HG03025 (cell line): ENCODE measurements around the gene EPHA2.

Experiments
- ATAC-seq: cut with Tn5 transposase; IDR thresholded peaks from one replicate; pipeline ENCODE4 v1.9.1; 2021; ENCODE audit warnings: mild to moderate bottlenecking, moderate library complexity; ENCODE audit not compliant: unreplicated experiment, low FRiP score

Gene EPHA2

GRCh38 chr1:16140068-16140596, 15.7 kb downstream of the EPHA2 start:
- no peak for ATAC-seq

DNA sequence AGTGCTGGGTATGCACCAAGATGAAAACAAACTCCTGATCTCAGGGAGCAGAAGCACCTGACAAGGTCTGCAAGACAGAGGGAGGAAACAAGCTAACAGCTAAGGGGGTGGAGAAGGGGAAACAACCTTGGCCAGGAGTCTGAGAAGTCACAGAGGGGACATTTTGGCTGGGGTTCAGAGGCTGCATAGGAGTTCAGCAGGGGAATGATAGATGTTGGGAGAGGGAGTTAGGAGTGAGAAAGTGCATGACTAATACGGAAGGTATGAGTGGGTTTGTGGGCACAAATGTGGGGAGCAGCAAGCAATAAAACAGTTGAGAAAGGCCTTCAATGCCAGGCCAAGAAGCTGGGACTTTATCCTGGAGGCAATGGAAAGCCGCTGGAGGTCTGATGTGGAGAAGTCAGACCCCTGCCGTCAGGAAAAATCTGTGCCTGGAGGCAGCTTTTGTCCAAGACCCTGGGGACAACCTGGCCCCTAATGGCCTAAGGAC, 16.4 kb downstream of the EPHA2 start:
- ATAC-seq = no peak

- no peak for ATAC-seq
Measured at GRCh38 chr1:16138772-16139221, 17.1 kb downstream of the EPHA2 start.

GRCh38 chr1:16137890-16138467, 17.9 kb downstream of the EPHA2 start:
- ATAC-seq = no peak

GRCh38 chr1:16135501-16135900, 20.4 kb downstream of the EPHA2 start:
- ATAC-seq = no peak

GRCh38 chr1:16134906-16135305, 21.0 kb downstream of the EPHA2 start:
- no peak for ATAC-seq

GRCh38 chr1:16134066-16134801, 21.6 kb downstream of the EPHA2 start:
- ATAC-seq = no peak

DNA sequence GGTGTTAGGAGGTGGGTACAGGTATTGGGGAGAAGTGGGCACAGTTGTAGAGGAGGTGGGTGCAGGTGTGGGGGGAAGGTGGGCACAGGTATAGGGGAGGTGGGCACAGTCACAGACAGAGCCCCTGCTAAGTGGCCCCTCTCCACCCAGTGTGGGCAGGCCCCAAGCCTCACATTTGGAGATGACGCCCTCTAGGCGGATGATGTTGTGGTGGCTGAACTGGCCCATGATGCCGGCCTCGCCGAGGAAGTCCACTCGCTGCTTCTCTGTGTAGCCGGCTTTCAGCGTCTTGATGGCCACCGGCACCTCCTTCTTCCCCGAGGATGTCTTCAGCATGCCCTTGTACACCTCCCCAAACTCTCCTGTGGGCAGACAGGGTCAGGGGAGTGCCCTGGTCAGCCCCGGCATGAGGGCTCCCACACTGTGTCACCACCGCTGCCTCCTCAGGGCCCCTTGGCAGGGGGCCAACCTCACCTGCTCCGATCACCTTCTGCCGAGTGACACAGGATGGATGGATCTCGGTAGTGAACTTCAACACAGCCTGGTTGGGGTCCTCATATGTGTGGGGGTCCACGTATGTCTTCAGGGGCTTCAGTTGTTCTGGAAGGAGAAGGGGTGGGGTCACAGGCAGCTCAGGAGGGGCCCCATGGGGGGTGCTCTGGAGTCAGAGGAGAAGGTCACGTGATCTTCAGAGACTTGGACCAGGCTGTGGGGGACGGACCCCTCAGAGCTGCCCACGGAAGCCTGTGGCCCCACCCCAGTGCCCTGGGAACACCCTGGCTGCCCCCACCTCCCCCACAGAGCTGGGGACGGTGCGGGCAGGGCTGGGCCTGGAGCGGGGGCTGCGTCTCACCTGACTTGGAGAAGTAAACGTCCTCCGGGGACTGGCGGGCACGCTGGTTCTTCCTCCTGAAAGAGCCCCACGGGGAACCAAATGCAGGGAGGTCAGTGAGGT, 22.6 kb downstream of the EPHA2 start:
- ATAC-seq = no peak

GRCh38 chr1:16132325-16132785, 23.5 kb downstream of the EPHA2 start:
- no peak for ATAC-seq

GRCh38 chr1:16131636-16132324, 24.1 kb downstream of the EPHA2 start:
- ATAC-seq = no peak

GRCh38 chr1:16130827-16131226, 25.0 kb downstream of the EPHA2 start:
- ATAC-seq = no peak

GRCh38 chr1:16129921-16130543, 25.8 kb downstream of the EPHA2 start:
- ATAC-seq = no peak

DNA sequence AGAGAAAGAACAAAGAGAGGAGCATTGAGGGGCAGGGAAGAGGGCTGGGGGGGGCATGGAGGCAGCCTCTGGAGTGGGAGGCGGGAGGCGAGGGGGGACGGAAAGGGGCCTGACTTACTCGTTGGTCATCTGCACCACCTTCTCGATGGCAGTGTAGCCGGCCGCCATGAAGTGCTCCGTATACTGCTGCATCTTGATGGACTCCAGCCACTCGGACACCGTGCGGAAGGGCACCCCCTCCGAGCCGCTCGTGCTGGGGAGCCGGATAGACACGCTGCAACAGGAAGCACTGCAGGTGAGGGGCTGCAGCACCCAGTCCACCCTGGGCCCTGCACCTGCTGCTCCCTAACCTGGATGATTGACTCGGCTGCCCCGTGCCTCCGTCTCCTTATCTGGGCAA, 26.6 kb downstream of the EPHA2 start:
- ATAC-seq = no peak

GRCh38 chr1:16128338-16128741, 27.5 kb downstream of the EPHA2 start:
- ATAC-seq = no peak

DNA sequence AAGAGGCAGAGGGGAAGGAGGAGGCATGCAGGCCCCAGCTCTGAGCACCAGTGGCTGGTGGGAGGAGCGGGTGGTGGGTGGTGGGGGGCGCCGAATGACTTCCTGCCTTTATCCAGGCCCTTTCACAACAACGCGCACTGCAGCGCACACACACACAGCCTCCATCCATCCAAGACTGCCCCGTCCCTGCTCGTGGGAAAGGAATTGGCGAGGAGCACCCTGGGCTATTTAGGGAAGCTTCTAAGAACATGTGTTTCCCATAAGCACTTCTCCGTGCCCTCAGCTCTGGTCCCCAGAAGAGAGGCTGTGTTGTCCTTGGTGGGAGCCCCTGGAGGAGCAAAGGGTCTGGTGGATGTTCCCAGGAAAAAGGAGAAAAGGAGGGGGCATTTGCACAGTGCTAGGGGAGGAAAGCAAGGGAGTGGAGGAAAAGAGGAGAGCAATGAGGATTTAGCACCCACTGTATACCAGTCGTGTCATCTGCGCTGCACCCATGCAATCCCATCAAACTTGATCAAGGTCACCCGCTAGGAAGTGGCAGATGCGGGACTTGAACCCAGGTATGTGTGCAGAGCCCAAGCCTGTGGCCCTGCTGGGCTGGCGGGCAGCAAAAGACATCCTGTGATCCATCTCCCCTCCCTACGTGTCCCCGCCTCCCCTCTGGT, 28.1 kb downstream of the EPHA2 start:
- ATAC-seq = no peak

DNA sequence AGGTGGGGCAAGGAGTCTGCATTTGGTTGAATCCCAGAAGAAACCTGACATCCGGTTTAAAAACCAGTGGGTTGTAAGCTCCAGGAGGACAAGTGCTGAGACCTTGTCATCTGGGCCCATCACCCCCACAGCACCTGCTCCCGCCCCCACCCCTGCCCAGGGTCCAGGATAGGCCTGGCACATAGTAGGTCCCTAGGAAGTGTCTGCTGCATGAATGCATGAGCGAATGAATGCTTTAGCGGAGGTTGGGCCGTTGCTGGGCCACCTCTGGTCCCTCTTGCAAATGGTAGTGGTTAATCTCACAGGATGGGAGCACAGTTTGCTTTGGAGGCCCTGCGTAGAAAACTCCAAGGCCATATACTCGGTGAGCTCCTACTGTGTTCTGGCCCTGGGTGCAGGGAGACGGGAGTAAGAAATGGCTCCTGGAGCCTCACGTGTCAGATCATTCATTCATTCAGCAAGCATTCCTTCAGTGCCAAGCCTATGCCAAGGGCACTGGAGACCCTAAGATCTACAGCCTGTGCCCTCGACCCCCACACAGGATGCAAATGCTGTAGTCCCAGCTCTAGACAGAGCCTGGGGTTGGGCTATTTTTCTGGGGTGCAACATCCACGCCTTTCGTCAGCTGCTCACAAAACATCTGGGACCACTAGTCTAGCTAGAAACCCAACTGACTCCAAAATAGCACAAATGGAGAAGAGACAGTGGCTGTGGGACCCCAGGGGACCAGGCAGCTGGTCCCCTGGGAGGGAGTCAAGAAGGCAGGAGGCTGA, 28.9 kb downstream of the EPHA2 start:
- ATAC-seq = no peak

DNA sequence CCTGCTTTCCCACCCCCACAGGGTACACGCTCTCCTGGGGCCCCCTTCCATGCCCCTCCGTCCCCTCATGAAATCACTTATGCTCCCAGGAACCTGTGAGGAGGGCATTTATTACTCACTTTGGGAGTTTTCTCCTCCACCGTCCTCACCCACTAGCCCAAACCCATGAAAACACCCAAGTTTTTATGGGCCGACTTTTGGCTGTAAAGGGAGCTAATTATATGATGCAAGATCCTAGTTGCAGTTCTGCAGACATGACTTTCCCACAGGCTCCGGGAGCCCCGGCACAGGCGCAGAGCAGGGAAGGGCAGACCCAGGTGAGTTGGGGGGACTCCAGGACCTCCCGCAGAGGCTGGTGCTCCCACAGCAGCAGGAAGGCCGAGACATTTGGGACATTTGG, 29.7 kb downstream of the EPHA2 start:
- ATAC-seq = no peak

DNA sequence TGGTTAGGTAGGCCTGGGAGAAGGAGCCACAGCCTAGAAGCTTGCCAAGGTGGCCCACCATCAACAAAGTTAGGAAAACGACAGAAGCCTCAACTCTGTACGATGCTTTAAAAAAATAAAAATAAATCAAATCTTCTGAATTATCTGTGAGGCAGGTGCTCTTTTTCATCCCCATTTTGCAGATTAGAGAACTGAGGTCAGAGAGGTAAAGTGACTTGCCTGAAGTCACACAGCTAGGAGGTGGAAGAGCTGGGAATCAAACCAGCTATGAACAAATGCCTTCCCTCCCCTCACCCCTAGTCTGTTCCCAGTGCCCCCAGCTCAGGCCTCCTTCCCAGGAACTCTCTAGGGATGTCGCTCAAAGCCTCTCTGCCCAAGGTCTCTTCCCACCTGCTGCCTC, 30.4 kb downstream of the EPHA2 start:
- ATAC-seq = no peak
